Measurements from ENCODE around the gene SLMAP. TPM values are rescaled to one million over a fixed set of nuclear protein-coding genes. Genes with fewer than 3 reads are reported as not detected.

Gene SLMAP
- total RNA-seq, 1 donor from 2014 or later: 58.1 TPM

DNA sequence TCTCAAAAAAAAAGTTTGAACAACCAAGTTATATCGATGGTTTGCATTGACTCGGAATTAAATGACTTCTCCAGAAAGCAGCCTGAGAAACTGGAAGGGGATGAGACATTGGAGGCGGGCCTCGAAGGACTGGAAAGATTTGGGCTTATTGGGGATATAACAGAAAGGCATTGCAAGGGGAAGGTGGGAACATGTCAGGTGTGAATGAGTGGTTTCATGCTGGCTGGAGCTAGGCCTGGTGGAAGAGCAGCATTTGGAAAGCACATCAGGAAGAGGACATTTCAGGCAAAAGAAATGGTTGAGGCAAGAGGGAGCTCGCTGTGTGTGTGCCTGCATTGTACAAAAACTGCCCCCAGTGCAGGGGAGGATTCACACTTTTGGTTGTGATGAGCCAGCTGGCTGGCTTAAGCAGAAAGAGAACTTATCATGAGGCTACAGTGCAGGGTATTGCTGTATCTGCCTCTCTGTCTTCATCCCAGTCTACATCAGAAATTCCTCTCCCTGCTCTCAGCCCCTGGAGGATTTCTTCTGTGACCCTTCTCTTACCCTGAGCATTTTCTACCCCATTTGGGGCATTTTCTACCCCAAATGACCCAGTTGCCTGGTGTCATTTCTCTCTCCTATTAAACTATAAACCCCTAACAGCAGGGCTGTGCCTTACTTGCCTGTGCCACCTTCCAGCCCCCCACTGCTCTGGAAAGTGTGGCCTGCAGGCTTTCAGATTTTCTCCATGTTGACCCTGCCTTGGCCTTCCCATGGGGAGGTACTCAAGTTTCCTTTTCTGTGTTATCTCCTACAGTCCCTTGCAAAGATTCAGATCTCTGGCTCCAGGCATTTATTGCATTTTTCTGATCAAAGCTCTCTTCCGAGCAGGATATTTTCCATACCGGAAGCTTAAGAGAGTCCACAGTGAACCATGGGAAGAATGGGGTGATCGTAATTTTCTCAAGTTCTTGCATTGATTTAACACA is 187.7 kb downstream of the SLMAP start:
- Mint-ChIP-seq H3K4me3 (no peak overlapping the region), H3K27ac (no peak overlapping the region), H3K27me3 (no peaks in the 10 kb centered on the region), H3K4me1 (no peaks in the 10 kb centered on the region), H3K9me3 (no peaks in the 10 kb centered on the region), H3K36me3 (ENCODE audit: low read depth) (no peaks in the 10 kb centered on the region)
- intact Hi-C loops (cut with micrococcal nuclease): no loop called here
- no peak for DNase-seq

DNA sequence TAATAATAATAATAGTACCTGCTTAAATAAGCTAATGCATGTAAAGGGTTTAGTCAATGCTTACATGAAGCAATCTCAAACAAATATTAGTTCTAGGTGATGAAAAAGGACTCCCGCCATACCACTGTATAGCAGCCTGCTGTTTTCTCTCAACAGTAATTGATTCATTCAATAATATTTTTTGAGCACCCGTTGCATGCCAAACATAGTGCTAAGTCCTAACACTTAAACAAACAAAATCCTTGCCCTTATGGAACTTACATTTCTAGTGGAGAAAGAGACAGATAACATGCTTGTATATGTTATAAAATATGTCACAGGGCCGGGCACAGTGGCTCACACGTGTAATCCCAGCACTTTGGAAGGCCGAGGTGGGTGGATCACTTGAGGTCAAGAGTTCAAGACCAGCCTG is 190.9 kb downstream of the SLMAP start:
- no peaks in the 10 kb centered on the region for H3K4me1 Mint-ChIP-seq
- H3K36me3 Mint-ChIP-seq (ENCODE audit: low read depth): no peaks in the 10 kb centered on the region
- no peaks in the 10 kb centered on the region for H3K27me3 Mint-ChIP-seq
- H3K4me3 Mint-ChIP-seq: no peak overlapping the region
- intact Hi-C loops (cut with micrococcal nuclease): no loop called here
- DNase-seq: no peak
- no peaks in the 10 kb centered on the region for H3K9me3 Mint-ChIP-seq
- no peak overlapping the region for H3K27ac Mint-ChIP-seq

DNA sequence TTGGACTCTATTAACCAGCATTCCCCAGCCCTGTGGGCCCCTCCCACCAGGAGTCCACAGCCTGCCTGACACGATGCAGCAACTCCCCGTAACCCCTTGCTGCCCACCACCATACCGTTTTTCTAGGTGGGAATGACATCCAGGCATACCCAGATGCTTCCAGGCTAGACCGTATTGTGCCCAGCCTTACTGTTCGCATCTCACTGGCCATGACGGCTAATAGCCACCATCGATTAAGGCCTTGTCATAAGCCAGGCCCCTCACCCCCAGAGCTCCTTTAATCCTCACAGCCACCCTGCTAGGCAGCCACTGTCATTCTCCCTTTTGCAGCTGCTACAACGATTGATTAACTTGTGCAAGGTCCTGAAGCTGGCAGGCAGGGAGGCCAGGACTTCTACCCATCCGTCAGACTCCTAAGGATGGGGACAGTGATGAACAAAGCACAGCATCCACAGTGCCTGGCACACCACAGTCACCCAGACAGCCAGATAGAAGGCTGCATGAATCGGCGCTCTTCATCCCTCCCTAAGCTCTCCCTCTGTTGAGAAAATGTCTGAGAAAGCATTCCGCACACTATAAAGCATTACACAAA is 192.1 kb downstream of the SLMAP start:
- Mint-ChIP-seq H3K4me3 (no peak overlapping the region), H3K4me1 (no peaks in the 10 kb centered on the region), H3K9me3 (no peaks in the 10 kb centered on the region), H3K27ac (no peak overlapping the region), H3K27me3 (no peaks in the 10 kb centered on the region), H3K36me3 (ENCODE audit: low read depth) (no peaks in the 10 kb centered on the region)
- DNase-seq: no peak
- intact Hi-C loops (cut with micrococcal nuclease): no loop called here

DNA sequence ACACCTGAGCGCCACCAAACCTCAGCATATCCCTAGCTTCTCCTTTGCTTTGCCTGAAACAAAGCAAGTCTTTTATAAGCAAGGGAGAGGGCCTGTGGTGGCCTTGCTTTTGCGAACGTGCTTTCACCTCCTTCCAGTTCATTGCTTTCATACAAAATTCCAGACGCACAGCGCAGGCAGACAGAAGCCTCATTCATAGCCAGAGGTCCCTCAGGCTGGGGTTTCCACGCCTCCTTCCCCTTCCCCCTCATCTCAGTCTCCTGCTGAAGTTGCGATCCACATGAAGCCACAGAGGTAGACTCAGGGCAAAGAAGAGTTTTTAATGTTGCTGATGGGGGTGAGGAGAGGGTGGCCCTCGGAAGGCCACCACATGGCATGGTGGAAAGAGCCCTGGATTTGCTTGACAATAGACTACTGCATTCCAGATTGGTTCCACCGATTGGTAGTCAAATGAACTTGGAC is 192.7 kb downstream of the SLMAP start:
- Mint-ChIP-seq H3K27me3 (no peaks in the 10 kb centered on the region), H3K36me3 (ENCODE audit: low read depth) (no peaks in the 10 kb centered on the region), H3K4me3 (no peak overlapping the region), H3K9me3 (no peaks in the 10 kb centered on the region), H3K4me1 (no peaks in the 10 kb centered on the region), H3K27ac (no peak overlapping the region)
- intact Hi-C loops (cut with micrococcal nuclease): no loop called here
- no peak for DNase-seq

DNA sequence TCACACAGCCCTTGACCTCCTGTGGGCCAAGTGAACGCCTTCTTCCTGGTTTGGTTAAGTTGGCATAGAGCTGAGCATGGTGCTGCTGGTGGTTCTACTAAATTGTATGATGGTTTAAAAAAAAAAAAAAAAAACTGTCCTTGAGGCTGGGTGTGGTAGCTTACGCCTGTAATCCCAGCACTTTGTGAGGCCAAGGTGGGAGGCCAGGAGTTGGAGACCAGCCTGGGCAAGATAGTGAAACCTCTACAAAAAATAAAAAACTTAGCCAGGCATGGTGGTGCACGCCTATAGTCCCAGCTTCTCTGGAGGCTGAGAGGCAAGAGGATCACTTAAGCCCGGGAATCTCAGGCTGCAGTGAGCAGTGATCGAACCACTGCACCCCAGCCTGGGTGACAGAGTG is 193.2 kb downstream of the SLMAP start:
- Mint-ChIP-seq H3K27me3 (no peaks in the 10 kb centered on the region), H3K27ac (no peak overlapping the region), H3K4me3 (no peak overlapping the region), H3K36me3 (ENCODE audit: low read depth) (no peaks in the 10 kb centered on the region), H3K4me1 (no peaks in the 10 kb centered on the region), H3K9me3 (no peaks in the 10 kb centered on the region)
- DNase-seq: no peak
- intact Hi-C loops (cut with micrococcal nuclease): no loop called here

DNA sequence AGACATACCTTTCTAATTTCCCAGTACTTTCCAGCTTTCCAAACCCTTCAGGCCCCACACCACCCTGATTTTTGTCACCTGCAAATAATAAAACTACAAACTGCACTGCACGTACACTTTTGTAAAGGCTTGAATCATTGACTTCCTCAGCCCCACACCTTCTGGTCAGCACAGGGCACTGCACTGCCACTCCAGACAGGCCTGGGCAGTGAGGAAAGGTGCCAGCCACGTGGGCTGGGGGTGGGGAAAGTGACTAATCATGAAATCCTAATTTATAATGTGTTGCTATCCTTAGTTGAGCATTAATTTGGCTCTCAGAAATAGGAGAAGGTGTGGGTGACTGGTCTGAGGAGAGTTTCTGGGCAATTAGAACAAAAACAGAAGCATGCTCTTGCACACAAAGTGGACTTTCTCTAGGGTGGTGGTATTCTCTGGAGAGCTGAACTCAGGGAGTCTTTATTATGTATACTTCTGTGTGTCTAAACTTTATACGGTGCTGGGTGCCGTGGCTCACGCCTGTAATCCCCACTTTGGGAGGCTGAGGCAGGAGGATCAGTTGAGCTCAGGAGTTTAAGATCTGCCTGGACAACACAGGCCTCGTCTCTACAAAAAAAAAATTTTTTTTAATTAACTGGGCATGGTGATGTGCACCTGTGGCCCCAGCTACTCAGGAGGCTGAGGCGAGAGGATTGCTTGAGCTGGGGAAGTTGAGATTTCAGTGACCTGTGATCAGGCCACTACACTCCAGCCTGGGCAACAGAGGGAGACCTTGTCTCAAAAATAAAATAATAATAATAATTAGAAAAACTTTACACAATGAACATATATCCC is 193.9 kb downstream of the SLMAP start:
- Mint-ChIP-seq H3K36me3 (ENCODE audit: low read depth) (no peaks in the 10 kb centered on the region), H3K4me1 (no peaks in the 10 kb centered on the region), H3K27ac (no peak overlapping the region), H3K27me3 (no peaks in the 10 kb centered on the region), H3K9me3 (no peaks in the 10 kb centered on the region), H3K4me3 (no peak overlapping the region)
- DNase-seq: no peak
- intact Hi-C loops (cut with micrococcal nuclease): no loop called here

DNA sequence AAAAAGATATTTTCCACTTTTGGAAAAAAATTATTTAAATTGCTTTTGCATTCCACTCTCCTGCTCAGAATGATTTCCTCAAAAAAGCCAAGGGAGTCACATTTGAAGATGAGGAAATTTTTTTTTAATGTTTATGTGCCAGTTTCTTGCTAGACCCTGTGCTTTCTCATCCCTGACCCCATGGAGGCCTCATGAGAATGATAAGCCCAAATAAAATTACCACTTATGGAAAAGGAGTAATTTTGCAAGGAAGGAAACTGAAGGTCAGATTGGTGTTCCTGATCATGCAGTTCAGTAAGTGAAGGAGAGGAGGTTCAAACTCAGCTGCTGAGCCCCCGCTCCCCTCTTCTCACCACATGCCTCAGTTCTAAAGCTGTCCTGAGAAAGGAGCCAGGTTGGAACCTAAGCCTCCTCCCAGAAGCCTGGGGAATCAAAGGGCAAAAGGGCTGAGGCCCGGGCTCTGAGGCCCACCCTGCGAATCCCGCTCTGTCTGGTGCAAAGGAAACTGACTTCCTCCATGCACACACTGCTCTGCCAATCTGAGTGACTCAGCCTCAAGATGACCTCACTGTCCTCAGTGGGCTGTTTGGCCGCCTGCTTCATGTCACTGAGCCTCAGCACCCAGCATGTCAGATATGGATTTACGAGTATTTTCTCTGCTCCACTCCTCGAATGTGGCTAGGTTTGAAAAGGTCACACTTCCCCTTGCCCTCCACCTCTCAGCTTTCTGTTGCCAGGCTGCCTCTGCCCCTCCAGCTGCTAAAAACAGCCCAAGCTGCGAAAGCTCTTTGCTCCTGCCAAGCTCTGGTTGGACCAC is 195.2 kb downstream of the SLMAP start:
- Mint-ChIP-seq H3K36me3 (ENCODE audit: low read depth) (no peaks in the 10 kb centered on the region), H3K9me3 (no peaks in the 10 kb centered on the region), H3K27me3 (no peaks in the 10 kb centered on the region), H3K4me3 (no peak overlapping the region), H3K4me1 (peaks cover 2% of the 10 kb centered on the region), H3K27ac (no peak overlapping the region)
- intact Hi-C loops (cut with micrococcal nuclease): no loop called here
- DNase-seq: no peak

DNA sequence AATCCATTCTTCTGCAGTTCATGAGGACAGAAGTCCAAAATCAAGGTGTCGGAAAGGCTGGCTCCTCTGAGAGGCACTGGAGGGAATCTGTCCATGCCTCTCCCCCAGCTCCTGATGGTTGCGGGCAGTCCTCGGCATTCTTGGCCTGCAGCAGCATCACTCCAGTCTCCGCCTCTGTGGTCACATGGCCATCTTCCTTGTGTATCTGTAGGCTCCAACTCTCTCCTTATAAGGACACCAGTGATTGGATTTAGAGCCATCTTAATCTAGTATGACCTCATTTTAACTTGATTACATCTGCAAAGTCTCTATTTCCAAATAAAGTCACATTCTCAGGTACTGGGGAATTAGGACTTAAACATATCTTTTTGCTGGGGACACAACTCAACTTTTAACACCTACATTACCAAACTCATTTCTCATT is 196.1 kb downstream of the SLMAP start:
- no peaks in the 10 kb centered on the region for H3K9me3 Mint-ChIP-seq
- peaks cover 3% of the 10 kb centered on the region for H3K4me1 Mint-ChIP-seq
- intact Hi-C loops (cut with micrococcal nuclease): no loop called here
- no peak for DNase-seq
- no peak overlapping the region for H3K4me3 Mint-ChIP-seq
- no peaks in the 10 kb centered on the region for H3K27me3 Mint-ChIP-seq
- no peak overlapping the region for H3K27ac Mint-ChIP-seq
- H3K36me3 Mint-ChIP-seq (ENCODE audit: low read depth): no peaks in the 10 kb centered on the region

DNA sequence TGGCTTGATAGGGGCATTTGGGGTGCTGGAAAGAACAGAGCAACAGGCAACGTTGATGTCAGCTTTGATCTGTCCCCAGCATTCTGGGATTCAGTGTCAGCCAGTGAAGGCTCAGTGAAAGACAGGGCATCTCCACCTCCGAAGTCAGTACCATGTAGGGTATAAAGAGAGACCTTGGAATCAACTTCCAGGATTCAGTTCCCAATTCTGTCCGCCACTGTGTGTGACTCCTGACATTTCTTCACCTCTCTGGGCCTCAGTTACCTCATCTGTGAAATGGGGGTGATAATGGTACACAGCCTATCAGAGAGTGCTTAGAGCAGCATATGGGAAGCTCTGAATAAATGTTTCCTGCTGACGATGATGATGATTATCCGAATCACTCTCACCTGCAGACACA is 196.5 kb downstream of the SLMAP start:
- Mint-ChIP-seq H3K4me3 (no peak overlapping the region), H3K27me3 (no peaks in the 10 kb centered on the region), H3K9me3 (no peaks in the 10 kb centered on the region), H3K27ac (no peak overlapping the region), H3K4me1 (peaks cover 3% of the 10 kb centered on the region), H3K36me3 (ENCODE audit: low read depth) (no peaks in the 10 kb centered on the region)
- intact Hi-C loops (cut with micrococcal nuclease): no loop called here
- DNase-seq: no peak

DNA sequence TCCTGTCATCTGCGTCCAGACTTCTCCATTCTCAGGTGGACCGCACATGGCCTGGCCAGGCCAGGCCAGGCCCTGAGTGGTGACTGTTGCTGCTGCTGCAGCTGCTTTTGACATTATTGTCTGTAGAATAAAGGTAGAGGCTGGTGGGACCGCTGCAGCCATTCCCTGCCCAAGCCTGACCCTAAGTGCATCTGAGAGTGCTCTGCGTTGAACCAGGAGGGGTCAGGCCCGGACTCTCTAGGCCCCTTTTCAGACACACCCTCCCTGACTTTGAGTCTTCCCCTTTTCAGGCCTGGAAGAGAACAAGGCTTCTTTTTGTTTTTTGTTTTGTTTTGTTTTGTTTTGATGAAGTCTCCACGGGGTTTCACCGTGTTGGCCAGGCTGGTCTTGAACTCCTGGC is 197.5 kb downstream of the SLMAP start:
- Mint-ChIP-seq H3K4me1 (peaks cover 5% of the 10 kb centered on the region), H3K9me3 (no peaks in the 10 kb centered on the region), H3K27ac (no peak overlapping the region), H3K4me3 (no peak overlapping the region), H3K36me3 (ENCODE audit: low read depth) (no peaks in the 10 kb centered on the region), H3K27me3 (no peaks in the 10 kb centered on the region)
- DNase-seq: no peak
- intact Hi-C loops (cut with micrococcal nuclease): no loop called here

DNA sequence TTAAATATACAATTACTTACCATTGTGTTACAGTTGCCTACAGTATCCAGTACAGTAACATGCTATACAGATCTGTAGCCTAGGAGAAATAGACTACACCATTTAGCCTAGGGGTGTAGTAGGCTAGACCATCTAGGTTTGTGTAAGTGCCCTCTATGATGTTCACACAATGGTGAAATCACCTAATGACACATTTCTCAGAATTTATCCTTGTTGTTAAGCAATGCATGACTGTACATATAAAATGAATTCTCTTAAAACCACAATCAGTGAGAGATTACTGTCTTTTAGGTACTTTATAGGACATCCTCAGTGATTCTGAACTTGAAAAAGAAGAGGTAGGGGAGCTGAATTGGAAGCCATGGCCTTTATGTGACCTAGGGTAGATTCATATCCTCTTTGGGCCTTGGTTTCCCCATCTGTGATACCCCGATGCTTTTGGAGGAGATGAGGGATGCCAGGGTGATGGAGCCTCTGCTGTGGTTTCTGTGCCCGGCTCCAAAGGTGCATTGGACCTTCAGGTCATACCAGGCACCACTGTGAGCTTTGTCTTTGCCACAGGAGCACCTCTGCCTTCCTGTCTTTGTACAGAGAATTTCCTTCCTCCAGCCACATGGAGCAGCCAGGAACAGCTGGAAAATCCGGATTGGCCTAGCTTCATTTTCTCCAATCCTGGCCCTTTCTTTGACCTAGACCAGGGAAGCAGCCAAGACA is 200.2 kb downstream of the SLMAP start:
- H3K27ac Mint-ChIP-seq: no peak overlapping the region
- intact Hi-C loops (cut with micrococcal nuclease): no loop called here
- no peaks in the 10 kb centered on the region for H3K9me3 Mint-ChIP-seq
- peaks cover 5% of the 10 kb centered on the region for H3K4me1 Mint-ChIP-seq
- no peaks in the 10 kb centered on the region for H3K27me3 Mint-ChIP-seq
- no peak overlapping the region for H3K4me3 Mint-ChIP-seq
- H3K36me3 Mint-ChIP-seq (ENCODE audit: low read depth): no peaks in the 10 kb centered on the region
- DNase-seq: no peak

DNA sequence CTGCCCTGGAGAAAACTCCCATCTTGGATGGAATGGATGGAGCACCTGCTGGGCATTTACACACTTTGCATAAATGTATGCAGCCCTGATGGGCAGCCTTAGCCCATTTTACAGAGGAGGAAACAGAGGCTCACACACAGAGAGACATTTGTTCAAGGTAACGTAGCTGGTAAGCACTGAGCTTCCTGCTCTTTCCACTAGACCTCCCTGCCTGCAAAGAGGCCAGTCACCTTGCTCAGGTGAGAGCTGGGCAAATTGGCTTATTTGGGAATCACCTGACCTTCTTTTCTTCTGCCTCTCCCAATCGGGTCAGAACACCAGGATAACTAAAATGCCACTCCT is 200.7 kb downstream of the SLMAP start:
- no peak overlapping the region for H3K4me3 Mint-ChIP-seq

DNA sequence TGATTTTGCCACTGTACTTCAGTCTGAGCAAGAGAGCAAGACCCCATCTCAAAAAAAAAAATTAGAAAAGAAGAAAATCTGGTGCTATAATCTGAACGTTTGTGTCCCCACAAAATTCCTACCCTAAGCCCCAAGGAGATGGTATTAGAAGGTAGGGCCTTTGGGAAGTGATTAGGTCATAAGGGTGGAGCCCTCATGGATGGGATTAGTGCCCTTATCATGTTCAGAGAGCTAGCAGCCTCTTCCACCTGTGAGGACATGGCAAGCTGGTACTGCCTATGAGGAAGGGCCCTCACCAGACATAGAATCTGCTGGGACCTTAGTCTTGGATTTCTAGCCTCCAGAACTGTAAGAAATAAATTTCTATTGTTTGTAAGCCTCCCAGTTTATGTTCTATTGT is 201.7 kb downstream of the SLMAP start:
- Mint-ChIP-seq H3K4me1 (peaks cover 5% of the 10 kb centered on the region), H3K9me3 (no peaks in the 10 kb centered on the region), H3K27ac (no peak overlapping the region), H3K36me3 (ENCODE audit: low read depth) (no peaks in the 10 kb centered on the region), H3K4me3 (no peak overlapping the region), H3K27me3 (no peaks in the 10 kb centered on the region)
- intact Hi-C loops (cut with micrococcal nuclease): no loop called here
- no peak for DNase-seq

More for the DNA sequence above, 200.7 kb downstream of the SLMAP start:
- Mint-ChIP-seq H3K27ac (no peak overlapping the region), H3K9me3 (no peaks in the 10 kb centered on the region), H3K4me1 (peaks cover 5% of the 10 kb centered on the region), H3K27me3 (no peaks in the 10 kb centered on the region), H3K36me3 (ENCODE audit: low read depth) (no peaks in the 10 kb centered on the region)
- DNase-seq: no peak
- intact Hi-C loops (cut with micrococcal nuclease): no loop called here
